DOHH2 (cell line): Measurements from ENCODE around the gene TNN.

Experiments used
- CTCF ChIP-seq: fragments of 200-600 bp; sonication (generic); IDR thresholded peaks from one replicate; pipeline ENCODE4 v1.5.1; 2014; ENCODE audit warnings: antibody characterized with exemption, mild to moderate bottlenecking, low read depth, low read length; ENCODE audit not compliant: poor library complexity, severe bottlenecking
- EZH2phosphoT487 ChIP-seq: fragments of 200-600 bp; sonication (generic); IDR thresholded peaks from 2 replicates; pipeline ENCODE4 v1.6.1; 2017; ENCODE audit warnings: borderline replicate concordance, mild to moderate bottlenecking, antibody characterized with exemption, low read length, moderate library complexity, mixed read lengths

GRCh38 chr1:175178056-175178455 lies 110.4 kb downstream of the TNN start:
- TF ChIP-seq CTCF (no peak), EZH2phosphoT487 (no peak)
